HEK293 (cell line): ENCODE results near the gene SUFU.
A peak's percentile ranks its signal among the peaks of the same experiment; 100 is the strongest.

Source experiments
- ZFP3 ChIP-seq: fragments of 450-650 bp; formaldehyde crosslinking; IDR thresholded peaks from 2 replicates; pipeline ENCODE4 v1.5.1; 2016; ENCODE audit warnings: low read depth, missing biosample characterization, missing genetic modification characterization
- ZNF214 ChIP-seq: fragments of 450-650 bp; formaldehyde crosslinking; IDR thresholded peaks from 2 replicates; pipeline ENCODE4 v1.5.1; 2017; ENCODE audit warnings: missing biosample characterization, mild to moderate bottlenecking, missing genetic modification characterization, borderline replicate concordance
- ZNF239 ChIP-seq: fragments of 450-650 bp; formaldehyde crosslinking; IDR thresholded peaks from 2 replicates; pipeline ENCODE4 v1.5.1; 2016; ENCODE audit warnings: missing biosample characterization, missing genetic modification characterization
- ZNF324 ChIP-seq: fragments of 450-650 bp; formaldehyde crosslinking; IDR thresholded peaks from 2 replicates; pipeline ENCODE4 v1.5.1; 2016; ENCODE audit warnings: missing biosample characterization, missing genetic modification characterization
- ZNF654 ChIP-seq: fragments of 450-650 bp; formaldehyde crosslinking; IDR thresholded peaks from 2 replicates; pipeline ENCODE4 v1.5.1; 2016; ENCODE audit warnings: low read depth, missing biosample characterization, missing genetic modification characterization
- TF ChIP-seq, protein P1 (sequence below): fragments of 450-650 bp; formaldehyde crosslinking; IDR thresholded peaks from 2 replicates; pipeline ENCODE4 v1.5.1; 2016; ENCODE audit warnings: missing biosample characterization, missing genetic modification characterization
- TF ChIP-seq, protein P2 (sequence below): fragments of 450-650 bp; formaldehyde crosslinking; IDR thresholded peaks from 2 replicates; pipeline ENCODE4 v1.5.1; 2017; ENCODE audit warnings: missing biosample characterization, missing genetic modification characterization
- TF ChIP-seq, protein P3 (sequence below): fragments of 450-650 bp; formaldehyde crosslinking; IDR thresholded peaks from 2 replicates; pipeline ENCODE4 v1.5.1; 2016; ENCODE audit warnings: missing biosample characterization, missing genetic modification characterization

DNA sequence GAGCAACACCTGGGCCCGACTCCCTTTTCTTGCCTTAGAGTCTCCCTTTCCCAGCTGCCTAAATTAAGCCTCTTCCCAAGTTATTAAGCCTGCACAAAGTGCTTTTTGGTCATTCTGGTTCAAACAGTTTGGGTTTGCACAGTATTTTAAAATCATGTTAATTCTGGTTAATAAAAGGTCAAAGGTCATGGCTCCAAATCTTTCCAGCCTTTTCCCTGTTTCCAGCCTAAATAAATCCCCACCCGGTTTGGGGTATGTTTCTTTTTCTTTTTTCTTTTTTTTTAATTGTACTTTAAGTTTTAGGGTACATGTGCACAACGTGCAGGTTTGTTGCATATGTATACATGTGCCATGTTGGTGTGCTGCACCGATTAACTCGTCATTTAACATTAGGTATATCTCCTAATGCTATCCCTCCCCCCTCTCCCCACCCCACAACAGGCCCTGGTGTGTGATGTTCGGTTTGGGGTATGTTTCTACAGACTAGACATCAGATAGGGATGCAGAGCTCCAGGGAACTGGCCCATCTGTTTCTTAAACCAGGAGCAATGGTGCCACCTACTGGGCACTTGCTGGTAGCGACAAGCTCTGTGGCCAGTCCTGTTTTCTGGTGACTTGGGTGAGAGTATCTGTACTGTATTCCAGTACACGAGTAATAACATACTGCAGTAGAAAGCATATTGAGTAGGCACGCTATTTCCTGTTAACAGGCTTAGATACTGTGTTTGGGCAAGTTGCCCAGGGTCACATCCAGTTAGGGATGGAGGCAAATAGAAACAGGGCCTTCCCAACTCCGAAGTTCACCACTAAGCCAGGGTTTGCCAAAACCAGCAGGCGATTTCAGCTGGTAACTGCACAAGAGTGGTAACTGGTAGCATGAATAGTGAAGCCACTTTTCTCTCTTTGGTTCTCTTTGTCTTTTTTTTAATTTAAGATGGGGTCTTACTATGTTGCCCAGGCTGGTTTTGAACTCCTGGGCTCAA is 80.0 kb downstream of the SUFU start:
- TF ChIP-seq ZNF239 (no peak), ZNF654 (tag by site-specific recombination) (peak; percentile 99), ZNF214 (tag by site-specific recombination) (no peak), ZNF324 (no peak), ZFP3 (tag by site-specific recombination) (no peak)
- TF ChIP-seq, protein P1, sequence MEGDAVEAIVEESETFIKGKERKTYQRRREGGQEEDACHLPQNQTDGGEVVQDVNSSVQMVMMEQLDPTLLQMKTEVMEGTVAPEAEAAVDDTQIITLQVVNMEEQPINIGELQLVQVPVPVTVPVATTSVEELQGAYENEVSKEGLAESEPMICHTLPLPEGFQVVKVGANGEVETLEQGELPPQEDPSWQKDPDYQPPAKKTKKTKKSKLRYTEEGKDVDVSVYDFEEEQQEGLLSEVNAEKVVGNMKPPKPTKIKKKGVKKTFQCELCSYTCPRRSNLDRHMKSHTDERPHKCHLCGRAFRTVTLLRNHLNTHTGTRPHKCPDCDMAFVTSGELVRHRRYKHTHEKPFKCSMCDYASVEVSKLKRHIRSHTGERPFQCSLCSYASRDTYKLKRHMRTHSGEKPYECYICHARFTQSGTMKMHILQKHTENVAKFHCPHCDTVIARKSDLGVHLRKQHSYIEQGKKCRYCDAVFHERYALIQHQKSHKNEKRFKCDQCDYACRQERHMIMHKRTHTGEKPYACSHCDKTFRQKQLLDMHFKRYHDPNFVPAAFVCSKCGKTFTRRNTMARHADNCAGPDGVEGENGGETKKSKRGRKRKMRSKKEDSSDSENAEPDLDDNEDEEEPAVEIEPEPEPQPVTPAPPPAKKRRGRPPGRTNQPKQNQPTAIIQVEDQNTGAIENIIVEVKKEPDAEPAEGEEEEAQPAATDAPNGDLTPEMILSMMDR (tag by site-specific recombination) = peak; percentile 76
- TF ChIP-seq, protein P2, sequence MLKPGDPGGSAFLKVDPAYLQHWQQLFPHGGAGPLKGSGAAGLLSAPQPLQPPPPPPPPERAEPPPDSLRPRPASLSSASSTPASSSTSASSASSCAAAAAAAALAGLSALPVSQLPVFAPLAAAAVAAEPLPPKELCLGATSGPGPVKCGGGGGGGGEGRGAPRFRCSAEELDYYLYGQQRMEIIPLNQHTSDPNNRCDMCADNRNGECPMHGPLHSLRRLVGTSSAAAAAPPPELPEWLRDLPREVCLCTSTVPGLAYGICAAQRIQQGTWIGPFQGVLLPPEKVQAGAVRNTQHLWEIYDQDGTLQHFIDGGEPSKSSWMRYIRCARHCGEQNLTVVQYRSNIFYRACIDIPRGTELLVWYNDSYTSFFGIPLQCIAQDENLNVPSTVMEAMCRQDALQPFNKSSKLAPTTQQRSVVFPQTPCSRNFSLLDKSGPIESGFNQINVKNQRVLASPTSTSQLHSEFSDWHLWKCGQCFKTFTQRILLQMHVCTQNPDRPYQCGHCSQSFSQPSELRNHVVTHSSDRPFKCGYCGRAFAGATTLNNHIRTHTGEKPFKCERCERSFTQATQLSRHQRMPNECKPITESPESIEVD (tag by site-specific recombination) = no peak
- TF ChIP-seq, protein P3, sequence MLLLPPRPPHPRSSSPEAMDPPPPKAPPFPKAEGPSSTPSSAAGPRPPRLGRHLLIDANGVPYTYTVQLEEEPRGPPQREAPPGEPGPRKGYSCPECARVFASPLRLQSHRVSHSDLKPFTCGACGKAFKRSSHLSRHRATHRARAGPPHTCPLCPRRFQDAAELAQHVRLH (tag by site-specific recombination) = no peak
